Neural cell (in vitro differentiated cells): ENCODE results near the gene IGF2BP2.

Experiments
- MXI1 ChIP-seq: fragments of 450-650 bp; conservative IDR thresholded peaks from 2 replicates; pipeline ENCODE4 v1.6.1; 2014; ENCODE audit warnings: antibody characterized with exemption, mild to moderate bottlenecking; ENCODE audit not compliant: poor library complexity, severe bottlenecking
- POLR2AphosphoS5 ChIP-seq: IDR thresholded peaks from 2 replicates; pipeline ENCODE4 v1.6.1; 2012
- TAF1 ChIP-seq: IDR thresholded peaks from 2 replicates; pipeline ENCODE4 v1.6.1; 2012; ENCODE audit warnings: low read depth

DNA sequence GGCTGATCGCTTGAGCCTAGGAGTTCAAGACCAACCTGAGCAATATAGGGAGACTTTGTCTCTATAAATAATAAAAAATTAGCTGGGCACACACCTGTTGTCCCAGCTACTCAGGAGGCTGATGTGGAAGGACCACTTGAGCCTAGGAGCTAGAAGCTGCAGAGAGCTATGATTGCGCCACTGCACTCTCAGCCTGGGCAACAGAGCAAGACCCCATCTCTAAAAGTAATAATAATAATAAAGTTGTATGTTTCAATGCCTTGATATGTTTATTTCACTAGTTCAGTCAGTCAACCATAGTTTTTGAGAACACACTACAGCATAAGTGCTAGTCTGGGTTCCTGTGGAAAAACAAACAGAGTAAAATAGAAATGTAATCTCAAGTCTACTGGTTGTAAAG, 36.5 kb downstream of the IGF2BP2 start:
- TF ChIP-seq TAF1: no peak
- no peak for TF ChIP-seq POLR2AphosphoS5
- no peak for TF ChIP-seq MXI1
